Measurements from ENCODE around the gene ADM2.
A peak's percentile ranks its signal among the peaks of the same experiment; 100 is the strongest.
"Not testable (repeated sequence)": the region's sequence is repeated elsewhere in the genome, so short reads cannot be mapped to it uniquely, and the experiment has no call there.

ADM2 gene

DNA sequence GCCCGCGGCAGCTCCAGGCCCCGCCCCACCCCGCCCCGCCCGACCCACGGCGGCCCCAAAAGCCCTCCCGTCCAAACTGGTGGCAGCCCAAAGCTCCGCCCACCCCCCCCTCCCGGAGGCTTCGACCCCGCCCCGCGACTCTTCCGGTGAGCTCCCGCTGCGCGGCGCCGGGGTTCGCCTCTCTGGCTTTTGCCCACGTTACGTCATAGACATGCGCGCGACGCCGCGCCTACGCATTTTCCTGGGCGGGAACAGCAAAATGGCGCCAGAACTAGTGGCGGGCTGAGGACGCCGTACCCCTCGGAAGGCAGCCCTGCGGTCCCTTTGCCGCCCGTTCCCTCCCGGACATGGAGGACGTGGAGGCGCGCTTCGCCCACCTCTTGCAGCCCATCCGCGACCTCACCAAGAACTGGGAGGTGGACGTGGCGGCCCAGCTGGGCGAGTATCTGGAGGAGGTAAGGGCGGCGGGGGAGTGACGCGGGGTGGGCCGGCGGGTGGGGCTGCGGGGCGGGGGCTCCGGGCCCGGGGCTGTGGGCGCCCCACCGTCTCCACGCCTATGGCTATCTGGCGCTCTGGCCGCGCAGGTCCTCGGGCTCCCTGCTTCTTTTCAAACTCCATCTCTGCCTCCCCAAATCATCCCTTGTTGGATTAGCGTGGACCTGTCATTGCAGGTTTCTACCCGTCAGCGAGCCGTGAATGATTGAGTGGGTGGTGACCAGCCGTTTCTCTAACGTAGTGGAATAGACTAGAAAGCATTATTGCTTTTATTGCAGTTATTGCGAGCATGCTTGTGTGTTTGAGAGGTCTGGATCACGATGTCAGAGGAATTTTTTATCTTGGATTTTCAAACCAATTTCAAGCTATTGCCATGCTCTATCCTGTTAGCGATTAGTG, 26.9 kb downstream of the ADM2 start, which contains the start of gene NCAPH2:
NCAPH2 (plus strand) TSS at position 234 of the 894 bp plus-strand sequence; CDS start at position 348, 114 bp downstream.
- DNase-seq: peak; percentile 70

DNA sequence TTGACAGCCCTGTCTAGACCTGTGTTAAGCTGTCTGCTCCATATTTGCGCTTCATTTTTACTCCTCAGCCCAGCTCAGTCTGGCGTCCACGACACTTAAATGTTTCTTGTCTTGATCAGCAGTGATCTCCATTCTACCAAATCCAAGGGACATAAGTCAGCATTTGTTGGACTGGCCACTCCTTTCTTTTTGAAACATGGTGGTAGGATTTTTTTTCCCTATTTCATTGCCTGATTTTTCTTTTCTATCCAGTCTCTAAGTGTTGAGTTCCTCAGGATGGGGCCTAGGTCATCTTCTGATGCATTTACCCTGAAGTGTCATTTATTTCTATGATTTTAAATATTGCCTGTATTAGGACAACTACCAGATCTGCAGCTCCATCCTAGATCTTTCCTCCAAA, 27.6 kb downstream of the ADM2 start:
- no peak for DNase-seq

DNA sequence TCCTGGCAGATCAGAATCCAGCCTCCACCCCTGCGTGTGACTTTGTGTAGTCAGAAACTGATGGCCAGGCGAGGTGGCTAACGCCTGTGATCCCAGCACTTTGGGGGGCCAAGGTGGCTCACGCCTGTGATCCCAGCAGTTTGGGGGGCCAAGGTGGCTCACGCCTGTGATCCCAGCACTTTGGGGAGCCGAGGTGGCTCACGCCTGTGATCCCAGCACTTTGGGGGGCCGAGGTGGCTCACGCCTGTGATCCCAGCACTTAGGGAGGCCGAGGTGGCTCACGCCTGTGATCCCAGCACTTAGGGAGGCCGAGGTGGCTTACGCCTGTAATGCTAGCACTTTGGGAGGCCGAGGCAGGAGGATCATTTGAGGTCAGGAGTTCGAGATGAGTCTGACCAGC, 31.8 kb downstream of the ADM2 start:
- DNase-seq: no peak

DNA sequence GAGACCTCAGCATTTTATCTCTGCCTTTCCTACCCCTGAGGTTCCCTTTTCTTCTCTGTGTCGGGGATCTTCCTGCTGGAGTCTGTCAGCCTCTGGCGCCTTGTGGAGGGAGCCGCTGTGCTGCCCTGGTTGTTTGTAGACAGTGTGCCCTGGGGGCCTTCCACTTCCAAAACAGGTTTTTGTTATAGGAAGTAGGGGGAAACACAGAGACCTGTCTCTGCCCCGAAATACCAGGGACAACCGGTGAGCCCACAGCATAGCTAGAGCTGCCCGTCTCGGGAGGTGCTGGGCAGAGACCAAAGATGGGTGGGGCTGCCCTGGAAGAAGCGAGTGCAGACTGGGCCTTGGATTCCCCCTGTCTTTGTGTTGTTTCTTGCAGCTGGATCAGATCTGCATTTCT, 34.7 kb downstream of the ADM2 start:
- DNase-seq: no peak

DNA sequence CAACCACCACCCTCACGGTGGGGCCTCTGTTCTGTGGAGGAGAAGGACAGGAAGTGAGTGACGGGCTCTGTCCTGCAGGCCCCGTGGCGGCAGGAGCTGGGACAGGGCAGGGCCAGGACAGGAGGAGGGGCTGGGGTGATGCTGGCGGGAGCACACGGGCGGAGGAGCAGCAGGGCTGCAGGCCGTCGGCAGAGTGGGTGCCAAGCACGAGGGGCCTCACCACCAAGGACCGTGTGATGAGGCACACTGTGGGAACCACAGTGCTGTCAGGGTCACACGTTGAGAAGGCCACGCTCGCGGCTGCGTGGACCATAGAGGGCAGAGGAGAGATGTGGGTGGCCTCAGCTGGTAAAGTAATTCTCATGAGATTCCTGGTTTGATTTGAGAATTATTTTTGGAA, 35.5 kb downstream of the ADM2 start:
- no peak for DNase-seq

DNA sequence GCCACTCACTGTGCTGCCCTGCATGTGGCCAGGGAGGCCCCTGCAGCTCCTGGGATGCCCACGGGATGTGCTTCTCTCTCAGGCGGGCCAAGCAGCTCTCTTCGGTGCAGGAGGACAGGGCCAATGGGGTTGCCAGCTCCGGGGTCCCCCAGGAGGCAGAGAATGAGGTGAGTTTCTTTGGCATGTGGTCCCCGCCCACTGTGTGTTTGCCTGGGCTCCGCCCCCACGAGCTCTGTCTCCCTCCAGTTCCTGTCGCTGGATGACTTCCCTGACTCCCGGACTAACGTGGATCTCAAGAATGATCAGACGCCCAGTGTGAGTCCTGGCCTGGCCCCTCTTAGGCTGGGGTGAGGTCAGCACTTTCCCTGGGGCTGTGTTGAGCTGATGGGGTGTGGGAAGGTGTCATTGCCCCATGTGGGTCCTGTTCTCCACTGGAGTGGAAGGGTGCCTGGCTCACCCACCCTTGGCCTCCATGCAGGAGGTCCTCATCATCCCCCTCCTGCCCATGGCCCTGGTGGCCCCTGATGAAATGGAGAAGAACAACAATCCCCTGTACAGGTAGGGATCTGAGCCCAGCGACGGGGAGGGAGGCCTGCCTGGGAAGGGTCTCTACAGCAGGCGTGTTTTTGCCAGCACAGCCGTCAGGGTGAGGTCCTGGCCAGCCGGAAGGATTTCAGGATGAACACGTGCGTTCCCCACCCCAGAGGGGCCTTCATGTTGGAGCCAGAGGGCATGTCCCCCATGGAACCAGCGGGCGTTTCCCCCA, 36.3 kb downstream of the ADM2 start:
- DNase-seq: no peak

DNA sequence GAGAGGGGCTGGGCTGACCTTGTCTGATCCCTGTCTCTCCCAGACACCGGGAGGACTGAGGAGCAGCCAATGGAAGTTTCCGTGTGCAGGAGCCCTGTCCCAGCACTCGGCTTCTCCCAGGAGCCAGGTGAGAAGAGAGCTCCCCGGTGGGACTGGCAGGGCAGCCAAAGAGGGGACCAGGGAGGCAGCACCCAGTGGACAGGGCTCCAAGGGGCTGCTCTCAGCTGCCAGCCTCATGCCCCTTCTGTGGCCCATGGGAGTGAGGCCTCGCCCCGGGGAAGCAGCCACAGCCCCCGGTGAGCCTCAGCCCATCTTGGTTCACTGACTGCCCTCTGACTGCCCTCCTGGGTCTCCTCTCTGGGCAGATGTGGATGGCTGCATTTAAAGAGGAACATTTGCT, 37.3 kb downstream of the ADM2 start:
- DNase-seq: no peak

DNA sequence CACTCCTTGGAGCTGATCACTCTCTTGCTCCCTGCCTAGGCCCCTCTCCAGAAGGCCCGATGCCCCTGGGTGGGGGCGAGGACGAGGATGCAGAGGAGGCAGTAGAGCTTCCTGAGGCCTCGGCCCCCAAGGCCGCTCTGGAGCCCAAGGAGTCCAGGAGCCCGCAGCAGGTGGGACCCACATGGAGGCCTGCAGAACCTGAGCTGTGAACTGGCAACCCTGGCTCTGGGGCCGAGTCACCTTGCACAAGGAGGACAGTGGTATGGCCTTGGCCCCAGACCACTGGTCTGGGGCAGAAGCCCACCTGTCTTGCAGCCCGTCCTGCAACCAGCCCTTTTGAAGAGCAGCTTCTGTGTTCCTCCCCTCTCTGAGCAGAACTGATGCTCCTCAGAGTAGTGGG, 37.8 kb downstream of the ADM2 start:
- no peak for DNase-seq

DNA sequence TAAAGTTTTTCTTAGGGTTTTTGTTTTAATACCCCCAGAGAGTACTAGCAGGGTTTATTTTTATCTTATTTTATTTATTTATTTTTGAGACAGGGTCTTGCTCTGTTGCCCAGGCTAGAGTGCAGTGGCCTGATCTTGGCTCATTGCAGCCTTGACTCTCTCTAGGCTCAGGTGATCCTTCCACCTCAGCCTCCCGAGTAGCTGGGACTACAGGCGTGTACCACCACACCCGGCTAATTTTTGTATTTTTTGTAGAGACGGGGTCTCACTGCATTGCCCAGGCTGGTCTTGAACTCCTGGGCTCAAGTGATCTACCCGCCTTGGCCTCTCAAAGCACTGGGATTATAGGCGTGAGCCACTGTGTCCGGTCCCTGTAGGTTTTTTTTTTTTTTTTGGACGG, 38.8 kb downstream of the ADM2 start:
- DNase-seq: not testable (repeated sequence)

DNA sequence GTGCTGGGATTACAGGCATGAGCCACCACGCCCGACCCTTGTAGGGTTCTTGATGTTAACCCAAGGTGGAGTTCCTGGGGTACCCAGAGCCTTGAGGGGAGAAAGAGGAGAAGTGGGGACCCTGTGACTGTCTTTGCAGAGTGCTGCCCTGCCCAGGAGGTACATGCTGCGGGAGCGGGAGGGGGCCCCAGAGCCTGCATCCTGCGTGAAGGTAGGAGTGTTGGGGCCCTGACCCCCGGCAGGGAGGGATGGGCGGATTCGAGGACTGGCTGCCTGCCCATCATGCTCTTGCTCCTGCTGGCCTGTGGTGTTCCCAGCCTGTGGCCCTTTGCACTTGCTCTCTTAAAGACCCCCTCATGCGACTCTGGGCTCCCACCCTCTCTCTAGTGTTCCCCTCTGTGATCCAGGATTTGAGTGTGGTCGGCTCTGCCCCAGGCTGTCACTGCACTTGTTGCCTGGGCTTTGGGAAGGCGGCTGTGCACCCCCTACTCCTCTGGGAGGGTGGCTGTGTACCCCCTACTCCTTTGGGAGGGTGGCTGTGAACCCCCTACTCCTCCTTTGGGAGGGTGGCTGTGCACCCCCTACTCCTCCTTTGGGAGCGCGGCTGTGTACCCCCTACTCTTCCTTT, 39.6 kb downstream of the ADM2 start:
- DNase-seq: no peak

DNA sequence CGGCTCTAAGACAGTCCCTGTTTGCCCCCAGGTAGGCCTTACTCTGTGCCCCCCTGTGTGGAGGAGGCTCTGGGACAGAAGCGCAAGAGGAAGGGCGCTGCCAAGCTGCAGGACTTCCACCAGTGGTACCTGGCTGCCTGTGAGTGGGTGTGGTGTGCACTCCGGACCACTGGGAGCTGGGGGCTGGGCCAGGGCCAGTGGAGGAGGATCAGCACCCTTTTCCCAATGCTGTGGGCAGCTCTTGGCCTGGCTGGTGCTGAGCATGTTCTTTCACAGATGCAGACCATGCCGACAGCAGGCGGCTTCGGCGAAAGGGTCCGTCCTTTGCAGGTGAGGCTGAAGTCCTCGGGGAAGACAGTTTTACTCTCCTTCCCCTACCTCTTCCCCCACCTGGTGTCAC, 40.4 kb downstream of the ADM2 start:
- DNase-seq: no peak

DNA sequence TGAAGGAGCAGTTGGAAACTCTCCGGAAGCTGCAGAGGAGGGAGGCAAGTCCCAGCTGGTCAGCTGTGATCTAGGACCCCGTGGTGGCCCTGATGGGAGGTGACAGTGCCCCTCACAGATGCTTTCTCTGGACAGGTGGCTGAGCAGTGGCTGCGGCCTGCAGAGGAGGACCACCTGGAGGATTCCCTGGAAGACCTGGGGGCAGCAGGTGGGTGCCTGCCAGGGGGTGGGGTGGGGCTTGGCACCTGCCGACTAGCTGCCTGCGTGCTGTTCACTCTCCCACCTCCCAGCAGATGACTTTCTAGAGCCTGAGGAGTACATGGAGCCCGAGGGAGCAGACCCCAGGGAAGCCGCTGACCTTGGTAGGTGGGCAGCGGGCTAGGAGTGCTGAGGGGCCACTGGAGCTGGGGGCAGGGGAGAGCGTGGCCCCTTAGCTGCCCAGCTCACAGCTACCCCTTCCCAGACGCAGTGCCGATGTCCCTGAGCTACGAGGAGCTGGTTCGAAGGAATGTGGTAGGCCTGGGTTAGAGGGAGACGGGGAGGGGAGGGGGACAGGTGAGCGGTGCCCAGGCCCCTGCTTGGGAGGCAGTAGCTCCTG, 41.0 kb downstream of the ADM2 start:
- no peak for DNase-seq

DNA sequence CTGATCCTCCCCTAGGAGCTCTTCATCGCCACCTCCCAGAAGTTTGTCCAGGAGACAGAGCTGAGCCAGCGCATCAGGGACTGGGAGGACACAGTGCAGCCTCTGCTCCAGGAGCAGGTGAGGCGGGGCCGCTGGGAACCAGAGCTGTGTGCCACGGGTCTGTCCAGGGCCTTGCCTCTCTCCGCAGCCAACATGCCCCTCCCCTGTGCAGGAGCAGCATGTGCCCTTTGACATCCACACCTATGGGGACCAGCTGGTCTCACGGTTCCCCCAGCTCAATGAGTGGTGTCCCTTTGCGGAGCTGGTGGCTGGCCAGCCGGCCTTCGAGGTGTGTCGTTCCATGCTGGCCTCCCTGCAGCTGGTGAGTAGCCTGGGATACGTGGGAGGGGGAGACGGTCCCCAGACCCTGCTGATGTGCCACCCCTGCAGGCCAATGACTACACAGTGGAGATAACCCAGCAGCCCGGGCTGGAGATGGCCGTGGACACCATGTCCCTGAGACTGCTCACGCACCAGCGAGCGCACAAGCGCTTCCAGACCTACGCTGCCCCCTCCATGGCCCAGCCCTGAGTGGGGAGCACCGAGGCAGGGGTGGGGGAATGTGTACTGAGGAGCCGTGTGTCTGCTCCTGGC, 41.6 kb downstream of the ADM2 start:
- no peak for DNase-seq

DNA sequence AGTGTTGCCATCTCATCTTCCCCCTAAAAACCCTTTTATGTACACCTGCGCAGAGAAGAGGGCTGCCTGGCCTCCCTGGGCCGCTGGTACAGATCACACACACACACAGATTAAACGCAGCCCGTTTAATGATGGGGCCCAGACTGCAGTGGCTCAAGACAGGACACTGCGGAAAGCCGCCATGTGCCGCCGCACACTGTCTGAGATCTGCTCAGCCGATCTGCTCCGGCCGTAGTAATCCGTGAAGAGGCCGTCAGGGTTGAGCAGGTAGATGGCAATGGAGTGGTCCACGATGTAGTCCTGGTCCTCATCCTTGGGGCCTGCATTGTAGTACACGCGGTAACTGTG, 42.1 kb downstream of the ADM2 start:
- DNase-seq: no peak

DNA sequence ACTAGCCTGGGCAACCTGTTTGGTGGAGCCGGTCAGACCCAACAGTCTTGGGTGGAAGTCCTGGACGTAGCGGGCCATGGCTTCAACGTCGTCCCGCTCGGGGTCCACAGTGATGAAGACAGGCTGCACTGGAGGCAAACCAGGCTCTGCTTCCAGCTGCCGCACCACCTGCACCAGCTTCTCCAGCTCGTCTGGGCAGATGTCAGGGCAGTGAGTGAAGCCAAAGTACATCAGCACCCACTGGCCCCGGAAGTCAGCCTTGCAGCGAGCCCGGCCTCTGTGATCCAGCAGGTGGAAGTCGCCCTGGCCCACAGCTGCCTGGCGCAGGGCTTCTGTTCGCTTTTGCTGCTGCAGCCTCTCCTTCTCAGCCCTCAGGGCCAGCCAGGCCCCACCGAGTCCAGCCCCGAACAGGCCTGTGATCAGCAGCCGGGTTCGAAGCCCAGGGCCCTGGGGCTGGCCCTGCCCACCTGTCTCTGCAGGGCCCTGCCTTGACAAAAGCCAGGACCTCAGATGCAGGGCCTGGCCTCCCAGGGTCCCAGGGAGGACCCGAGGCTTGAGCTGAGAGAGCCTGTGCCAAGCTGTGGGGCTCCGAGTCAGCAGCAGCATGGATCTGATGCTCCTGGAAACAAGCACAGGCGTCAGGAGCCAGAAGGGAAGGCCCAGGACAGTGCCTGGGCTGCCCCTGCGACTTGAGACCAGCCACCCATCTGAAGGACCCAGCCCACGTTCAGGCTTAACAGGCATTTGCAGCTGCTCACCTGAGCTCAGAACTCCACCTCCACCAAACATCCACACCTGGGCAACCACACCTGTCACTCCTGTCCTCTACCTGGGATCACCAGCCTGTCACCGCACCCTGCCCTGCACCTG, 42.7 kb downstream of the ADM2 start:
- no peak for DNase-seq

DNA sequence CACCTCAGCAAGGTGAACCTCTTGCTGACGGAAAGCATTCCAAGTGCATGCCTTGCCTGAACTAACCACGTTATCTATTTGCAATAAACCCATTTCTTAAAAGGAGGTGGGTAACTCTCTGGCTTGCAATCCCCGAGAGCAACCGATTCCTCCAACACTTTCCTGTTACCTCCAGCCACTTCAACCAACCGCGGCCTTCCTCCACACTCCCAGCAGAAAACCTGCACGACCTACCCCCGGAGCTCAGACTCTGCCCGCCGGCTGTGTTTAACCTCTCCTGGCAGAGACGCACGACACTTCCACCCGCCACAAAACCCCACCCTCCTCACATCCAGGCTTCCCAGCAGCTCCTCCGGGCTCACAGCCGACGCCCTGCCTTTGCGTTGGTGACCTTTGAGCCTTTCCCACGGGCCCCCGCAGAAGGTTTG, 43.3 kb downstream of the ADM2 start:
- DNase-seq: no peak

DNA sequence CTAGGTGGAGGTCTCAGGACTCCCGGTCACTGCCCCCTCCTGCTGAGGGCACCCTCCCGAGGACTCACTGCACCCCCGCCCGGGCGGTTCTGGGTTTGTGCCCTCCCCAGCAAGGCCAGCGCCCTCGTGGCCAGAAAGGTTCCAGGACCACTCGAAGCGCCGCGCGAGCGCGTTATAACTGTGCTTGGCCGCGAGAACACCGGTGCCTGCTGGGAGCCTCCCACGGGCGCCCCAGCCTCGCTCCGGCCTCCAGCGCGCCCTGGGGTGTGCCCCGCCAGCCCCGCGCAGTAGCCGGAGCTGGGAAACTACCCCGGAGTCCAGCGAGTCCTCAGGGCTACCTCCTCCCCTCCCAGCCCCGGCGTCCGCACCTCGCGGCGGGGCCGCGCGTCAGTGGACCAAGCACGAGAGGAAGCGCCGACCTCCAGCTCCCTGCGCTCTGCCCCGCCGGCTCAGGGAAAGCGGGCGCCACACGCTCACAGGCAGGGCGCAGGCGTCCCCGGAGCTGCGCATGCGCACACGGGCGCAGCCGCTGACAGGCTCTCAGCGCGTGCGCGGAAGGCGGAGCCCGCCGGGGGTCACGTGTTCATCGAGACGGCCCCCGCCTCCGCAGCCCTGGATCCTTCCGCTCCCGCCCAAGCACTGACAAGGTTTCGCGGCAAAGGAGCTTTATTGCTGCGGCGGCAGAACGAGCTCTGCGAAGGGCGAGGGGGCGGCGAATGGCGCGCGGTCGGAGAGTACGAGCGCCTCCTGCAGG, 43.9 kb downstream of the ADM2 start, which contains the start of gene SCO2:
SCO2 (minus strand) TSS at position 495 of the 754 bp plus-strand sequence. CDS start 1,187 bp downstream, outside the sequence.
- DNase-seq: peak; percentile 98

DNA sequence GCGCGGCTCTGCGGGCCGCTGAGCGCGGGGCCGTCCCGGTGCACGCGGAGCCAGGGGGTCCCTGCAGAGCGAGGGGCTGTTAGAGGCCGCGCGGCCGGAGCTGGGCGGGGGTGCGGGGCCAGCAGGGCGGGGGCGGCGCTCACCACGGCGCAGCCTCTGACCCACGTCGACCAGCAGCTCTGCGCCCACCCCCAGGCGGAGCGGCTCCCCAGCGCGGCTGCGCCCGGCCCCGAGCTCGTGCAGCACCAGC, 44.4 kb downstream of the ADM2 start:
- no peak for DNase-seq

DNA sequence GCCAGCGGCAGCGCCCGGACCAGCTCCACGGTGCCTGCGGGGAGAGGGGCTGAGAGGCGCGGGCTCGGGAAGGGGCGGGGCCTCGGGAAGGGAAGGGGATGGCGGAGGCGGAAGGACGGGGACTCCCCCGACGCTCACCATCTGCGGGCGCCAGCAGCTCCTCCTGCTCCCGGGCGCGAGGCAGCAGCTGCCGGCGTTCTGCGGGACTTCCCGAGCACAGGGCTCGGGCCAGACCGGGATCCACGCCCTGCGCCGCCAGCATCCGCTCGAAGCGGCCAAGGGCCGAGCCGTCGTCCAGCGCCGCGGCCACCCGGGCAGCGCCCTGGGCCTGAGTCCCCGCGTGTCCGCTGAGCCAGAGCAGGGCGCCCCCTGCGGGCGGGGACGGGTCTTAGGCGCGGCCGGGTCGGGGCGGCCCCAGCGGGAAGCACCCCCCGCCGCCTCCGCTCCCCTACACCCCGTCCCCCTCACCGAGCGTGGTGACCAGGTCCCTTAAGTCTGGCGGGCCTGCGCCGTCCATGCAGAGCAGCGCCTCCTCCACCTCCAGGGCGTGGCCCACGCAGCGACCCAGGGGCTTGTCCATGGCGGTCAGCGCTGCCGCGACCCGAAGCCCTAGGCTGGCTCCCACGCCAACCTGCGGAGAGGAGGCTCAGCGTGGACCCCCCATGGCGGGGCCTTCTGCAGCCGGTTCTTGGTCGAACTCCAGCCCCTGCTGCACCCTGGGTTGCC, 44.9 kb downstream of the ADM2 start:
- DNase-seq: peak; percentile 82

Measured in stimulated activated naive CD4-positive, alpha-beta T cell treated with Interleukin-2 at 50 U/mL for 16 hours (primary cell).